ENCODE results near the gene TOR1AIP1. TPM values are rescaled to one million over a fixed set of nuclear protein-coding genes. Genes with fewer than 3 reads are reported as not detected.

TOR1AIP1 gene
- total RNA-seq, 1 experiment from 2014 or later, result 31.9 TPM

DNA sequence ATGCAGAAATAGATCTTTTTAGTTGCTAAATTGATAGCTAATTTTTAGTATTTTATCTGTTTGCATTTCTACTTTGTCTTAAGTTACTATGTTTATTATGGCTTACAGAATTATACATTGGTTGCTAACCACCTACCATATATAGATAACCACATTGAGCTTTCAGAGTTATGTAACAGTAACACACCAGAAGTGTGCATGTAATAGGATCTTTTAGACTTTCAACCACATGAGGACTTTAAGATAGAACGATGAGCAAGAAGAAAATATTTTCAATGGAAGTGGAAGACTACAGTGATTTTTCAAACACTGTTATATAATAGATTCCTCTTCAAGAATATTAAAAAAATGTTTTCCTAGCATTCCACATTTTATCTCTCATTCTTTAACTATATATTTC, 28.8 kb downstream of the TOR1AIP1 start:
- no peaks in the 10 kb centered on the region for H3K27me3 ChIP-seq (replicated peaks; ENCODE audit: insufficient read depth, low read depth, low read length, poor library complexity)
- H3K4me1 ChIP-seq (ENCODE audit: insufficient read depth, low read length, poor library complexity, severe bottlenecking), result no peaks in the 10 kb centered on the region
- ChIA-PET CTCF (interaction anchor here (0.6 kb wide), 1 partner anchor 14 kb away, joined by 3 read pairs; no protein-coding TSS in a partner anchor), POLR2A (ENCODE audit: low non-redundant PET) (no interaction called here)
- H3K4me3 ChIP-seq (ENCODE audit: low read depth, low read length, poor library complexity, severe bottlenecking), result no peak overlapping the region
- no peak for TF ChIP-seq EZH2 (IDR thresholded peaks at IDR 0.05; ENCODE audit: borderline replicate concordance, low read depth, low read length, poor library complexity, severe bottlenecking)
- TF ChIP-seq, protein P1, sequence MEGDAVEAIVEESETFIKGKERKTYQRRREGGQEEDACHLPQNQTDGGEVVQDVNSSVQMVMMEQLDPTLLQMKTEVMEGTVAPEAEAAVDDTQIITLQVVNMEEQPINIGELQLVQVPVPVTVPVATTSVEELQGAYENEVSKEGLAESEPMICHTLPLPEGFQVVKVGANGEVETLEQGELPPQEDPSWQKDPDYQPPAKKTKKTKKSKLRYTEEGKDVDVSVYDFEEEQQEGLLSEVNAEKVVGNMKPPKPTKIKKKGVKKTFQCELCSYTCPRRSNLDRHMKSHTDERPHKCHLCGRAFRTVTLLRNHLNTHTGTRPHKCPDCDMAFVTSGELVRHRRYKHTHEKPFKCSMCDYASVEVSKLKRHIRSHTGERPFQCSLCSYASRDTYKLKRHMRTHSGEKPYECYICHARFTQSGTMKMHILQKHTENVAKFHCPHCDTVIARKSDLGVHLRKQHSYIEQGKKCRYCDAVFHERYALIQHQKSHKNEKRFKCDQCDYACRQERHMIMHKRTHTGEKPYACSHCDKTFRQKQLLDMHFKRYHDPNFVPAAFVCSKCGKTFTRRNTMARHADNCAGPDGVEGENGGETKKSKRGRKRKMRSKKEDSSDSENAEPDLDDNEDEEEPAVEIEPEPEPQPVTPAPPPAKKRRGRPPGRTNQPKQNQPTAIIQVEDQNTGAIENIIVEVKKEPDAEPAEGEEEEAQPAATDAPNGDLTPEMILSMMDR (conservative IDR thresholded peaks at IDR 0.05; ENCODE audit: low read depth, low read length), result no peak
- H3K27ac ChIP-seq (ENCODE audit: low read depth, low read length, poor library complexity, severe bottlenecking), result no peak overlapping the region
- peaks cover 20% of the 10 kb centered on the region for H3K36me3 ChIP-seq (ENCODE audit: insufficient read depth, low read length, poor library complexity, severe bottlenecking)
- no peaks in the 10 kb centered on the region for H3K9me3 ChIP-seq (ENCODE audit: low read depth, low read length, poor library complexity, severe bottlenecking)
- no TSS peak for BruUV-seq (replicated peaks)
- no peak for DNase-seq (ENCODE audit: low spot score)
- intact Hi-C loops (cut with micrococcal nuclease; ENCODE audit: unreplicated experiment), result no loop called here

DNA sequence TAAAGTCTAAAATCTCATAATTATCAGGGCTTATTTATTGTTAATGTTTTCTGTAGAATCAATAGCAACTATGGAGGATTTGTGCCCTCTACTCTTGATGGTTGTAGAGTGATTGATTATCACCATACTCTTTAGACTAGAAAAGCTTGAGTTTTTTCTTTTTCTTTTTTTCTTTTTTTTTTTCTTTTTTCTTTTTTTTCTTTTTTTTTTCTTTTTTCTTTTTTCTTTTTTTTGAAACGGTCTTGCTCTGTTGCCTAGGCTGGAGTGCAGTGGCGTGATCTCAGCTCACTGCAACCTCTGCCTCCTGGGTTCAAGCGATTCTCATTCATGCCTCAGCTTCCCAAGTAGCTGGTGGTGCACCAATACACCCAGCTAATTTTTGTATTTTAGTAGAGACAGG, 29.7 kb downstream of the TOR1AIP1 start:
- POLR2A ChIA-PET (ENCODE audit: low non-redundant PET), result no interaction called here
- no peaks in the 10 kb centered on the region for H3K27me3 ChIP-seq (replicated peaks; ENCODE audit: insufficient read depth, low read depth, low read length, poor library complexity)
- no peak for DNase-seq (ENCODE audit: low spot score)
- TF ChIP-seq EZH2 (IDR thresholded peaks at IDR 0.05; ENCODE audit: borderline replicate concordance, low read depth, low read length, poor library complexity, severe bottlenecking), result no peak
- TF ChIP-seq, protein P1 (conservative IDR thresholded peaks at IDR 0.05; ENCODE audit: low read depth, low read length), result no peak
- no peak overlapping the region for H3K4me3 ChIP-seq (ENCODE audit: low read depth, low read length, poor library complexity, severe bottlenecking)
- H3K27ac ChIP-seq (ENCODE audit: low read depth, low read length, poor library complexity, severe bottlenecking), result no peak overlapping the region
- H3K36me3 ChIP-seq (ENCODE audit: insufficient read depth, low read length, poor library complexity, severe bottlenecking), result peaks cover 20% of the 10 kb centered on the region
- H3K4me1 ChIP-seq (ENCODE audit: insufficient read depth, low read length, poor library complexity, severe bottlenecking), result no peaks in the 10 kb centered on the region
- CTCF ChIA-PET, result interaction anchor here (0.6 kb wide), 1 partner anchor 180 kb away, joined by 3 read pairs; no protein-coding TSS in a partner anchor
- intact Hi-C loops (cut with micrococcal nuclease; ENCODE audit: unreplicated experiment), result no loop called here
- no peaks in the 10 kb centered on the region for H3K9me3 ChIP-seq (ENCODE audit: low read depth, low read length, poor library complexity, severe bottlenecking)
- no TSS peak for BruUV-seq (replicated peaks)

DNA sequence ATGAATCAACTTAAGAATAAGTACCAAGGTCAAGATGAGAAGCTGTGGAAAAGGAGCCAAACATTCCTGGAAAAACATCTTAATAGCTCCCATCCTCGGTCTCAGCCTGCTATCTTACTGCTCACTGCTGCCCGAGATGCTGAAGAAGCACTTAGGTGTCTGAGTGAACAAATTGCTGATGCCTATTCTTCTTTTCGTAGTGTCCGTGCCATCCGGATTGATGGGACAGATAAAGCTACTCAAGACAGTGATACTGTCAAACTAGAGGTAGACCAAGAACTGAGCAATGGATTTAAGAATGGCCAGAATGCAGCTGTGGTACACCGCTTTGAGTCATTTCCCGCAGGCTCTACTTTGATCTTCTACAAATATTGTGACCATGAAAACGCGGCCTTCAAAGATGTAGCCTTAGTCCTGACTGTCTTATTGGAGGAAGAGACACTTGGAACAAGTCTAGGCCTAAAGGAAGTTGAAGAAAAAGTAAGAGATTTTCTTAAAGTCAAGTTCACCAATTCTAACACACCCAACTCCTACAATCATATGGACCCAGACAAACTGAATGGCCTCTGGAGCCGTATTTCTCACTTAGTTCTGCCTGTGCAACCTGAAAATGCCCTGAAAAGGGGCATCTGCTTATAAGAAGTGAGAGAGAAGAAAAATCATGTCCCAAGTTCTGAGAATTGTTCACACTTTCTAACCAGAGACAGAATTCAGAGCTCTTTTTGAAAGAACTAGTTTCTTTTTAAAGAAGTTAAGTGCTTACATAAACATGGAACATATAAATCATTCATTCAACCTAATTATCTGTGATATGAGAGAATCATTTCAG, 35.7 kb downstream of the TOR1AIP1 start:
- H3K36me3 ChIP-seq (ENCODE audit: insufficient read depth, low read length, poor library complexity, severe bottlenecking), result peaks cover 17% of the 10 kb centered on the region
- BruUV-seq (replicated peaks), result no TSS peak
- intact Hi-C loops (cut with micrococcal nuclease; ENCODE audit: unreplicated experiment), result no loop called here

More for the DNA sequence above, 35.7 kb downstream of the TOR1AIP1 start:
- TF ChIP-seq, protein P1 (conservative IDR thresholded peaks at IDR 0.05; ENCODE audit: low read depth, low read length), result no peak
- TF ChIP-seq EZH2 (IDR thresholded peaks at IDR 0.05; ENCODE audit: borderline replicate concordance, low read depth, low read length, poor library complexity, severe bottlenecking), result no peak
- ChIA-PET CTCF (interaction anchor here (0.6 kb wide), 1 partner anchor 1754 kb away, joined by 3 read pairs; no protein-coding TSS in a partner anchor), POLR2A (ENCODE audit: low non-redundant PET) (no interaction called here)
- H3K4me1 ChIP-seq (ENCODE audit: insufficient read depth, low read length, poor library complexity, severe bottlenecking), result no peaks in the 10 kb centered on the region
- H3K27me3 ChIP-seq (replicated peaks; ENCODE audit: insufficient read depth, low read depth, low read length, poor library complexity), result no peaks in the 10 kb centered on the region
- H3K9me3 ChIP-seq (ENCODE audit: low read depth, low read length, poor library complexity, severe bottlenecking), result no peaks in the 10 kb centered on the region
- no peak for DNase-seq (ENCODE audit: low spot score)
- no peak overlapping the region for H3K4me3 ChIP-seq (ENCODE audit: low read depth, low read length, poor library complexity, severe bottlenecking)
- no peak overlapping the region for H3K27ac ChIP-seq (ENCODE audit: low read depth, low read length, poor library complexity, severe bottlenecking)
